Mesothelial cell of epicardium (in vitro differentiated cells): ENCODE measurements around the gene ZNF474. TPM values are rescaled to one million over a fixed set of nuclear protein-coding genes. Genes with fewer than 3 reads are reported as not detected.

ENCODE experiments used
- DNase-seq, 2 experiments: peaks; one replicate each; pipeline ENCODE4 v3.0.0; 2021; ENCODE audit warnings: low spot score in 2 of 2; ENCODE audit not compliant: unreplicated experiment in 2 of 2
- H3K27ac Mint-ChIP-seq: 2 replicates; pipeline ENCODE4 v1.8.0; 2021; ENCODE audit warnings: mixed read lengths
- H3K27me3 Mint-ChIP-seq: 2 replicates; pipeline ENCODE4 v1.8.0; 2021; ENCODE audit warnings: low read depth, mixed read lengths
- H3K36me3 Mint-ChIP-seq: 2 replicates; pipeline ENCODE4 v1.8.0; 2021; ENCODE audit warnings: mixed read lengths
- H3K4me1 Mint-ChIP-seq: 2 replicates; pipeline ENCODE4 v1.8.0; 2021; ENCODE audit warnings: mixed read lengths
- H3K4me3 Mint-ChIP-seq: 2 replicates; pipeline ENCODE4 v1.8.0; 2021; ENCODE audit warnings: mild to moderate bottlenecking, moderate library complexity, mixed read lengths
- H3K9me3 Mint-ChIP-seq: 2 replicates; pipeline ENCODE4 v1.8.0; 2021; ENCODE audit warnings: mixed read lengths
- total RNA-seq: library from RNA; stranded (reverse); gene quantifications from 3 replicates; pipeline ENCODE4 v1.2.1, GENCODE V29; 2021
- TF ChIP-seq, protein P1 (sequence below): fragments of 200-600 bp; sonication (generic); IDR thresholded peaks from one replicate; pipeline ENCODE4 v1.5.0; 2021; ENCODE audit warnings: antibody characterized with exemption; ENCODE audit not compliant: unreplicated experiment

ZNF474 gene
- total RNA-seq, 1 donor from 2014 or later: 0.98 TPM

DNA sequence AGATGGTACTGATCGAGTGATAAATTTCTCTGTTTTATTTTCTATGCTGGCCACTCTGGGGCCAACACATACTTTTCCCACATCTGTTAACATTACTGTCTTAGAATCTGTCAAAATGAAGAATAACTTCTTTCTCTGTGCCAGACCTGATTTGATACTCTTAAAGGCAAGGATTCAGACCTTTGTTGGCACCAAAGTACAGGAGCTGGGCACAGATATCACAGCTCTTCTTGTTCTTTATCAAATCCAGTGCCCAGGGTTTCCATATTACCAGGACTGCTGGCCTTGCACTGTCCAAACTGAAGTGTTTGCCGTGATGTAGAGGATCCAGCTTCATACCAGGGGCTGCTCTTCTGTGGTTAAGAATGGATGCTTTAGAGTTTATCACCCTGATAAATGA is 20.9 kb downstream of the ZNF474 start:
- Mint-ChIP-seq H3K9me3 (no peaks in the 10 kb centered on the region), H3K27me3 (no peaks in the 10 kb centered on the region), H3K4me1 (peaks cover 18% of the 10 kb centered on the region), H3K4me3 (no peak overlapping the region), H3K36me3 (no peaks in the 10 kb centered on the region), H3K27ac (no peak overlapping the region)
- TF ChIP-seq, protein P1, sequence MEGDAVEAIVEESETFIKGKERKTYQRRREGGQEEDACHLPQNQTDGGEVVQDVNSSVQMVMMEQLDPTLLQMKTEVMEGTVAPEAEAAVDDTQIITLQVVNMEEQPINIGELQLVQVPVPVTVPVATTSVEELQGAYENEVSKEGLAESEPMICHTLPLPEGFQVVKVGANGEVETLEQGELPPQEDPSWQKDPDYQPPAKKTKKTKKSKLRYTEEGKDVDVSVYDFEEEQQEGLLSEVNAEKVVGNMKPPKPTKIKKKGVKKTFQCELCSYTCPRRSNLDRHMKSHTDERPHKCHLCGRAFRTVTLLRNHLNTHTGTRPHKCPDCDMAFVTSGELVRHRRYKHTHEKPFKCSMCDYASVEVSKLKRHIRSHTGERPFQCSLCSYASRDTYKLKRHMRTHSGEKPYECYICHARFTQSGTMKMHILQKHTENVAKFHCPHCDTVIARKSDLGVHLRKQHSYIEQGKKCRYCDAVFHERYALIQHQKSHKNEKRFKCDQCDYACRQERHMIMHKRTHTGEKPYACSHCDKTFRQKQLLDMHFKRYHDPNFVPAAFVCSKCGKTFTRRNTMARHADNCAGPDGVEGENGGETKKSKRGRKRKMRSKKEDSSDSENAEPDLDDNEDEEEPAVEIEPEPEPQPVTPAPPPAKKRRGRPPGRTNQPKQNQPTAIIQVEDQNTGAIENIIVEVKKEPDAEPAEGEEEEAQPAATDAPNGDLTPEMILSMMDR: no peak
- no peak for DNase-seq

DNA sequence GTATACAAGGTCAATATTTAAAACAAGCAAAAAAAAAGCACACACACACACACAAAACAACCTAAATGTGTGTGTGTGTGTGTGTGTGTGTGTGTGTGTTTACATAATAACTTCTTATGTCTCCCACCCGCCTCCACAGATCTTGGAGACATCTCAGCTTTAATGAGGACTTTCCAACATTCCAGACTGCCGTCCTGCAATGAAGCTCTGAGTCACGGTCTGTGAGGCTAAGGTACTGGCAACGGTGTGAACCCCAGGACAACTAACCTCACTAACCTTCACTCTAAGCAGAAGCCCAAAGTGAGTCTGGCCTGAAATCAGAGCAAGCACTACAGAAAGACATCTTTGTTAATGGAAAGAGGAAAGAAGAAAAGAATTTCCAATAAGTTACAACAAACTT is 22.3 kb downstream of the ZNF474 start:
- Mint-ChIP-seq H3K27ac (peak overlapping the region; percentile 74), H3K9me3 (no peaks in the 10 kb centered on the region), H3K36me3 (no peaks in the 10 kb centered on the region), H3K27me3 (no peaks in the 10 kb centered on the region), H3K4me1 (peaks cover 18% of the 10 kb centered on the region), H3K4me3 (no peak overlapping the region)
- TF ChIP-seq, protein P1: no peak
- no peak for DNase-seq

DNA sequence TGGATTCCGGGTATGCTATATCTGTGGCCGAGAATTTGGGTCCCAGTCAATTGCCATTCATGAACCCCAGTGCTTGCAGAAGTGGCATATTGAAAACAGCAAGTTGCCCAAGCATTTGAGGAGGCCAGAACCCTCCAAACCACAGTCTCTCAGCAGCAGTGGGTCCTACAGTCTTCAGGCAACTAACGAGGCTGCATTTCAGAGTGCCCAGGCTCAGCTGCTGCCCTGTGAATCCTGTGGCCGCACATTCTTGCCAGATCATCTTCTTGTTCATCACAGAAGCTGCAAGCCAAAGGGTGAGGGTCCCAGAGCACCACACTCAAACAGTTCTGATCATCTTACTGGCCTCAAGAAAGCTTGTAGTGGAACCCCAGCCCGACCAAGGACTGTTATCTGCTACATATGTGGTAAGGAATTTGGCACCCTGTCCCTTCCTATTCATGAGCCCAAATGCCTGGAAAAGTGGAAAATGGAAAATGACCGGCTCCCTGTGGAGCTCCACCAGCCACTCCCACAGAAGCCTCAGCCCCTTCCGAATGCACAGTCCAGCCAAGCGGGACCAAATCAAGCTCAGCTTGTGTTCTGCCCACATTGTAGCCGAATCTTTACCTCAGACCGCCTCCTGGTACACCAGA is 23.0 kb downstream of the ZNF474 start:
- no peaks in the 10 kb centered on the region for H3K27me3 Mint-ChIP-seq
- no peak for DNase-seq
- no peak overlapping the region for H3K27ac Mint-ChIP-seq
- TF ChIP-seq, protein P1: no peak
- no peak overlapping the region for H3K4me3 Mint-ChIP-seq
- H3K9me3 Mint-ChIP-seq: no peaks in the 10 kb centered on the region
- H3K4me1 Mint-ChIP-seq: peaks cover 18% of the 10 kb centered on the region
- no peaks in the 10 kb centered on the region for H3K36me3 Mint-ChIP-seq

DNA sequence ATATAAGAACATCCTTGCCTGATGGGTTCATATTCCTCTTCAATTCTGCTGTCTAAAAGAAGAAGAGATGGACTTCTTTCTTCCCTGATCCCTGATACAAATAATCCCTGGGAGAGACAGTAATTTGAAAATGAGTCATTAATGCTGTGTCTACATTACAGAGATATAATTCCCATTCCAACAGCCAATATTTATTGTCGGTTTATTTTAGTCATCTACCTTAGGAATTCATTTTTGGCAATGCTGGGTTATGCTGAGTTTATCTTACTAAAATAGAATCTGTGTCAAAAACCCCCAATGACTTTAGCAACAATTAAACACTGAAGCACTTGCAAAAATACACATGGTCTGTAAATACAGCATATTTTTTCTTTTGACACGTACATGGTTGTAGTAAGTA is 23.9 kb downstream of the ZNF474 start:
- Mint-ChIP-seq H3K36me3 (no peaks in the 10 kb centered on the region), H3K27ac (no peak overlapping the region), H3K27me3 (no peaks in the 10 kb centered on the region), H3K4me3 (no peak overlapping the region), H3K4me1 (peaks cover 18% of the 10 kb centered on the region), H3K9me3 (no peaks in the 10 kb centered on the region)
- no peak for DNase-seq
- TF ChIP-seq, protein P1: no peak

DNA sequence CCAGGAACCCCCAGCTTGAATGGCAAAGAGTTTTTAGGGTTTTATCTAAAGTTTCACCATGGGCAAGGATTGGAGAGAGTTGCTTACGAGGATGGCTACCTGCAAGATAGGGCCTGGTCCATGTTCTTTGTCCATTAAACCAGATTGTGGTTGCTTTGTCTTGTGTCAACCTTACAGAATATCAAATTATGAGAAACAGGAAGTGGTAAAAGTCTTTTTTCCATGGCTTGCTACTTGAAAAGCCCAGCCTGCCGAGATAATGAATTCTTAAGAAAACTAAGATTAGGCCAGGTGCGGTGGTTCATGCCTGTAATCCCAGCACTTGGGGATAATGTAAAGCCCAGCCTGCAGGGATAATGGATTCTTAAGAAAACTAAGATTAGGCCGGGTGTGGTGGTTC is 24.4 kb downstream of the ZNF474 start:
- no peaks in the 10 kb centered on the region for H3K9me3 Mint-ChIP-seq
- no peak for DNase-seq
- H3K4me3 Mint-ChIP-seq: no peak overlapping the region
- TF ChIP-seq, protein P1: no peak
- no peaks in the 10 kb centered on the region for H3K27me3 Mint-ChIP-seq
- H3K27ac Mint-ChIP-seq: no peak overlapping the region
- peaks cover 18% of the 10 kb centered on the region for H3K4me1 Mint-ChIP-seq
- H3K36me3 Mint-ChIP-seq: no peaks in the 10 kb centered on the region

DNA sequence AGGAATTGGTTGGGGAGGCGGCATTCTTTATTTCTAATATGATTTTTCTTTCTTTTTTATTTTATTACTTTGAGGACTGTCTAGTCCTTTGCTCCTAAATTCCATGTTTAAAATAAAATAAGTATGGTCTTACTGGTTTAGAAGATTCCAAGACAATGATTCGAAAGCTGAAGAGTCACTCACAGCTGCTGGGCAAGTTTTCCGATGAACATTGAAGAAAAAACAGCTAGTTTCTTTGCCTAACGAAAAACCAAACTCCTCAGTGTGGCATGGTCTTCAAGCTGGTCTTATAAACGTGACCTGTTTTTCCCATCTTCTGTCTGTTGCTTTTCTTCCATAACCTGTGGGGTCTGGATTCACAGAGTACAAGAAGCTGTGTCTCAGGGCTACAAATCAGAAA is 25.1 kb downstream of the ZNF474 start:
- no peak for DNase-seq
- Mint-ChIP-seq H3K27ac (no peak overlapping the region), H3K36me3 (no peaks in the 10 kb centered on the region), H3K4me1 (peaks cover 14% of the 10 kb centered on the region), H3K27me3 (peaks cover 3% of the 10 kb centered on the region), H3K9me3 (no peaks in the 10 kb centered on the region), H3K4me3 (no peak overlapping the region)
- TF ChIP-seq, protein P1: no peak
